Measurements from ENCODE around the gene NAA50. TPM values are rescaled to one million over a fixed set of nuclear protein-coding genes. Genes with fewer than 3 reads are reported as not detected.
A peak's percentile ranks its signal among the peaks of the same experiment; 100 is the strongest.

NAA50 gene
- total RNA-seq, 5 donors from 2014 or later (not counting 1 experiment from before 2014, with no cell fraction given) = 49.0 to 67.1 (median 61.8) TPM

DNA sequence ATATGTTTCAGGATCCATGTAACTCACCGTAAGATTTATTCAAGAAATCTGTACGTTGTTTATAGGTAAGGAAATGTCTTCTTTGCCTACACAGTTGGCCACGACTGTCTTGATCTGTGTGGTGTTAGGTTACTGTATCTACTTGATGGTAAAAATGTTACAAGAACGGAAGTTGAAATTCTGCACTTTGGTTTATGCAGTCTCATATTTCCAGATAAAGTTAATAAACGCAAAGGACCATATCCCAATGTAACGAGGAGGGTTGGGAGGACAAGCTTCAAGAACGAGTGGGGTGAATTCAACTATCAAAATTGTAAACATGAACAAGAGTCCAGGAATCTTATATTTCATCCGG lies 50.6 kb downstream of the NAA50 start:
- WGBS (ENCODE audit: insufficient coverage) = no CpG with 5 or more reads among the region's 8 CpGs
- peak overlapping the region; percentile 73 to 80 for H3K4me3 ChIP-seq (ENCODE audit: control insufficient read depth in 1 of 2, extremely low read depth in 1 of 2, low read length in 1 of 2)
- H3K36me3 Mint-ChIP-seq = peaks cover 8% of the 10 kb centered on the region
- peak overlapping the region; percentile 92 to 99 (median 94) for H3K4me3 Mint-ChIP-seq
- no peaks in the 10 kb centered on the region for H3K9me3 ChIP-seq
- peak overlapping the region; percentile 83 for H3K27ac ChIP-seq (ENCODE audit: low read length)
- H3K4me1 Mint-ChIP-seq = peaks cover 30 to 33% (median 30%) of the 10 kb centered on the region in 3 donors
- no peaks in the 10 kb centered on the region for H3K27me3 Mint-ChIP-seq
- H3K9me3 Mint-ChIP-seq = no peaks in the 10 kb centered on the region
- CTCF ChIA-PET = interaction anchor here (0.6 to 1.4 kb wide), 7 partner anchors 45 to 143 kb away, joined by 3 to 10 read pairs (median 3); partner anchors contain the start of genes ATP6V1A (in 1 of the 2), GRAMD1C (in 1 of the 2) and NAA50 (in 1 of the 2)
- peak overlapping the region; percentile 97 to 98 for H3K27ac Mint-ChIP-seq
- no peak for ATAC-seq (replicated peaks in 1 of 4)
- DNase-seq = peak in 1 of 35 experiments; percentile 30
- POLR2A ChIA-PET = interaction anchor here in 1 of 2 donors (0.9 to 1.9 kb wide), 3 partner anchors 11 to 51 kb away, joined by 3 to 15 read pairs (median 3); partner anchors contain the start of gene ATP6V1A
- H3K36me3 ChIP-seq (ENCODE audit: control insufficient read depth in 2 of 2, extremely low read depth in 1 of 2, insufficient read depth in 1 of 2, low read length in 1 of 2) = no peaks in the 10 kb centered on the region
- peaks cover 19 to 22% of the 10 kb centered on the region in 2 experiments for H3K4me1 ChIP-seq (ENCODE audit: control insufficient read depth in 1 of 2, extremely low read depth in 1 of 2, insufficient read depth in 2 of 2, low read length in 2 of 2)
- H3K27me3 ChIP-seq (replicated peaks in 1 of 2; ENCODE audit: control insufficient read depth in 2 of 2, extremely low read depth in 1 of 2, insufficient read depth in 2 of 2, low read length in 1 of 2) = no peaks in the 10 kb centered on the region

DNA sequence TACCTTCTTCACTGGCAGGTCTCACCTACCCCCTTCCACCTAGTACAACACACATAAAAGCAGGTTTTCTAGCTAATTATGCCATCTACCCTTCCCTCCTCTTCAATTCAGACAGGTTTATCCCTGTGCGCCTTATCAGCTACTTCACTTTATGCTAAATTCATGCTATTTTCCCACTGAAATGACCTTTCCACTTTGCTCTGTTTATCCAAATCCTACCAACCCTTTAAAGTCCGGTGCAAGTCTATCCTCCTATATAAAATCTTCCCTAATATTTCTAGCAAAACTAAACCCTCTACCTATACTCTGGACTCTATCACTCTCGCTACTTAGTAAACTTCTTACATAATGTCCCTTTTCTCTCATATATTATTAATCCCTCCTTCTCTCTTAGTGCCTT lies 55.6 kb downstream of the NAA50 start:
- no peak overlapping the region for H3K27ac Mint-ChIP-seq

DNA sequence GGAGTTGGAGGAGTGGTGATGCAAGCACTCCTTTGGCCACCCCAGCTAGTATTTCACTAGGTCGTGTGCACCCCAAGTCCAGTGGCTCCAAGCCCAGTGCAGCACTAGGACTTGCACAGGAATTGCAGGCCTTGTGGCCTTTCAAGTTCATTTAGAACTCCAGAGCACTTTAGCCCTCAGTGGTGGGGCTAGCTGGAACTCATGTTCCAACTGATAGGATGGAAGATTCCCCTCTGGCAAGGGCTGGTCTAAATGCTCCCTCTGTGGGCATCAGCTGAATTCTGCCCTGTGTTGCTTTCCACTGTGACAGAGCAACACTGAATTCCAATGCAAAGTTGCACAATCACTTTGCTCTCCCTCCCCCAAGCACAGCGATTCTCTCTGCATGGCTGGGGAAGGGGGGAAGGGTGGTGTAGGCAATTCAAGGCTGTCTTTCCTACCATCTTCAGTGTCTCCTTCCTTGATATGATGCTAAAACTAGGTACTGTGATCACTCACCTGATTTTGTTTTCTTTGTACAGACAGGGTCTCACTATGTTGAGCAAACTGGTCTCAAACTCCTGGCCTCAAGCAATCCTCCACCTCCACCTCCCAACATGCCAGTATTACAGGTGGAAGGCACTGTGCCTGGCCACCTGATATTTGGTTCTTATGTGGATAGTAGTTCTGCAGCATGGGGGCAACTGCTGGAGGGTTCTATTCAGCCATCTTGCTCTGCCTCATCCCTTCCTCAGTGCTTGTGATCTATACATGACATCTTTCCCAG lies 59.9 kb downstream of the NAA50 start:
- H3K27ac ChIP-seq (ENCODE audit: low read length) = no peak overlapping the region
- POLR2A ChIA-PET = no interaction called here
- H3K36me3 ChIP-seq (ENCODE audit: control insufficient read depth in 2 of 2, extremely low read depth in 1 of 2, insufficient read depth in 1 of 2, low read length in 1 of 2) = peaks cover 4% of the 10 kb centered on the region in 2 donors
- H3K9me3 ChIP-seq = no peaks in the 10 kb centered on the region
- H3K4me3 ChIP-seq (ENCODE audit: control insufficient read depth in 1 of 2, extremely low read depth in 1 of 2, low read length in 1 of 2) = no peak overlapping the region
- H3K27ac Mint-ChIP-seq = no peak overlapping the region
- H3K36me3 Mint-ChIP-seq = peaks cover 44% of the 10 kb centered on the region
- peaks cover 0 to 12% (median 12%) of the 10 kb centered on the region in 3 donors for H3K9me3 Mint-ChIP-seq
- H3K4me1 ChIP-seq (ENCODE audit: control insufficient read depth in 1 of 2, extremely low read depth in 1 of 2, insufficient read depth in 2 of 2, low read length in 2 of 2) = no peaks in the 10 kb centered on the region
- no peak for ATAC-seq (replicated peaks in 1 of 4)
- no peak for DNase-seq
- H3K27me3 ChIP-seq (replicated peaks in 1 of 2; ENCODE audit: control insufficient read depth in 2 of 2, extremely low read depth in 1 of 2, insufficient read depth in 2 of 2, low read length in 1 of 2) = no peaks in the 10 kb centered on the region
- H3K4me3 Mint-ChIP-seq = no peak overlapping the region
- WGBS (ENCODE audit: insufficient coverage) = 100% methylated on average over 1 of the region's 2 CpGs
- H3K4me1 Mint-ChIP-seq = peaks cover 14 to 20% (median 18%) of the 10 kb centered on the region in 3 donors
- H3K27me3 Mint-ChIP-seq = no peaks in the 10 kb centered on the region
- CTCF ChIA-PET = no interaction called here

More for the DNA sequence above, 55.6 kb downstream of the NAA50 start:
- peaks cover 8 to 9% of the 10 kb centered on the region in 2 experiments for H3K4me1 ChIP-seq (ENCODE audit: control insufficient read depth in 1 of 2, extremely low read depth in 1 of 2, insufficient read depth in 2 of 2, low read length in 2 of 2)
- Mint-ChIP-seq H3K36me3 (peaks cover 28% of the 10 kb centered on the region), H3K9me3 (no peaks in the 10 kb centered on the region), H3K4me1 (peaks cover 38 to 41% (median 40%) of the 10 kb centered on the region in 3 donors), H3K27me3 (no peaks in the 10 kb centered on the region), H3K4me3 (no peak overlapping the region)
- H3K4me3 ChIP-seq (ENCODE audit: control insufficient read depth in 1 of 2, extremely low read depth in 1 of 2, low read length in 1 of 2) = no peak overlapping the region
- no peaks in the 10 kb centered on the region for H3K9me3 ChIP-seq
- ChIA-PET POLR2A (interaction anchor here in 1 of 2 donors (0.9 kb wide), 1 partner anchor 51 kb away, joined by 3 read pairs; no protein-coding TSS in a partner anchor), CTCF (no interaction called here)
- H3K27me3 ChIP-seq (replicated peaks in 1 of 2; ENCODE audit: control insufficient read depth in 2 of 2, extremely low read depth in 1 of 2, insufficient read depth in 2 of 2, low read length in 1 of 2) = no peaks in the 10 kb centered on the region
- no peak for DNase-seq
- H3K27ac ChIP-seq (ENCODE audit: low read length) = no peak overlapping the region
- peaks cover 4% of the 10 kb centered on the region in 2 donors for H3K36me3 ChIP-seq (ENCODE audit: control insufficient read depth in 2 of 2, extremely low read depth in 1 of 2, insufficient read depth in 1 of 2, low read length in 1 of 2)
- 97% methylated on average over 3 of the region's 3 CpGs for WGBS (ENCODE audit: insufficient coverage)
- ATAC-seq (replicated peaks in 1 of 4) = no peak

DNA sequence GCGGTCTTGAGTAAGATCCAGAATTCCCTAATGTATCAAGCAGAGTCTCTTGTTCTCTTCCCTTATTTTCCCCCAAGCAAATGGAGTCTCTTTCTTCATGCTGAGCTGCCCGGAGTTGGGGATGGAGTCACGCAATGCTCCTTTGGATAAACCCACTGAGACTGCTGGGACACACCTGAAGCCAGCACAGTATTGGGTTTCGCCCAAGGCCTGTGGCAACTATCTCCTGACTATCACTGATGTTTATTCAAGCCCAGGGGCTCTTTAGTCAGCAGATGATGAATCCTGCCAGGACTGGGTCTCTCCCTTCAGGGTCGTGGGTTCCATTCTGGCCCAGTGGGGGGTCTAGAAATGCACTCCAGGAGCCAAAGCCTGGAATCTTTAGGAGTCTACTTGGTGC lies 60.9 kb downstream of the NAA50 start:
- no peaks in the 10 kb centered on the region for H3K27me3 ChIP-seq (replicated peaks in 1 of 2; ENCODE audit: control insufficient read depth in 2 of 2, extremely low read depth in 1 of 2, insufficient read depth in 2 of 2, low read length in 1 of 2)
- peaks cover 14 to 20% (median 18%) of the 10 kb centered on the region in 3 donors for H3K4me1 Mint-ChIP-seq
- no peaks in the 10 kb centered on the region for H3K9me3 ChIP-seq
- CTCF ChIA-PET = no interaction called here
- 95% methylated on average over 3 of the region's 5 CpGs for WGBS (ENCODE audit: insufficient coverage)
- no peak overlapping the region for H3K4me3 ChIP-seq (ENCODE audit: control insufficient read depth in 1 of 2, extremely low read depth in 1 of 2, low read length in 1 of 2)
- DNase-seq = no peak
- H3K9me3 Mint-ChIP-seq = peaks cover 0 to 12% (median 12%) of the 10 kb centered on the region in 3 donors
- no peak for ATAC-seq (replicated peaks in 1 of 4)
- no peaks in the 10 kb centered on the region for H3K27me3 Mint-ChIP-seq
- POLR2A ChIA-PET = no interaction called here
- H3K4me3 Mint-ChIP-seq = no peak overlapping the region
- H3K4me1 ChIP-seq (ENCODE audit: control insufficient read depth in 1 of 2, extremely low read depth in 1 of 2, insufficient read depth in 2 of 2, low read length in 2 of 2) = no peaks in the 10 kb centered on the region
- H3K27ac Mint-ChIP-seq = no peak overlapping the region
- H3K36me3 Mint-ChIP-seq = peaks cover 44% of the 10 kb centered on the region
- no peak overlapping the region for H3K27ac ChIP-seq (ENCODE audit: low read length)
- peaks cover 4% of the 10 kb centered on the region in 2 donors for H3K36me3 ChIP-seq (ENCODE audit: control insufficient read depth in 2 of 2, extremely low read depth in 1 of 2, insufficient read depth in 1 of 2, low read length in 1 of 2)

DNA sequence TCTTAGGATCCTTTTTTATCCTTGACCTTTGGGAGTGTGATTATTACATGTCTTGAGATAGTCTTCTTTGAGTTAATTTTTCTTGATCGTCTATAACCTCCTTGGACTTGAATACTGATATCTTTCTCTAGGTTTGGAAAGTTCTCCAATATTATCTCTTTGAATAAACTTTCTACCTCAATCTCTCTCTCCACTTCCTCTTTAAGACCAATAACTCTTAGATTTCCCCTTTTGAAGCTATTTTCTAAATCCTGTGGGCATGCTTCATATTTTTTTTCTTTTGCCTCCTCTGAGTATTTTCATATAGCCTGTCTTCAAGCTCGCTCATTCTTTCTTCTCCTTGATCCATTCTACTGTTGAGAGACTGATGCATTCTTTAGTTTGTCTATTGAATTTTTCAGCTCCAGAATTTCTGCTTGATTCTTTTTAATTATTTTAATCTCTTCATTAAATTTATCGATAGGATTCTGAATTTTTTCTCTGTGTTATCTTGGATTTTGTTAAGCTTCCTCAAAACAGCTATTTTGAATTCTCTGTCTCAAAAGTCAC lies 61.7 kb downstream of the NAA50 start:
- Histone ChIP-seq H3K27me3 (replicated peaks in 1 of 2; ENCODE audit: control insufficient read depth in 2 of 2, extremely low read depth in 1 of 2, insufficient read depth in 2 of 2, low read length in 1 of 2) (no peaks in the 10 kb centered on the region), H3K36me3 (ENCODE audit: control insufficient read depth in 2 of 2, extremely low read depth in 1 of 2, insufficient read depth in 1 of 2, low read length in 1 of 2) (peaks cover 4% of the 10 kb centered on the region in 2 donors), H3K4me3 (ENCODE audit: control insufficient read depth in 1 of 2, extremely low read depth in 1 of 2, low read length in 1 of 2) (no peak overlapping the region), H3K27ac (ENCODE audit: low read length) (no peak overlapping the region), H3K4me1 (ENCODE audit: control insufficient read depth in 1 of 2, extremely low read depth in 1 of 2, insufficient read depth in 2 of 2, low read length in 2 of 2) (no peaks in the 10 kb centered on the region), H3K9me3 (no peaks in the 10 kb centered on the region)
- ATAC-seq (replicated peaks in 1 of 4) = no peak
- Mint-ChIP-seq H3K27me3 (no peaks in the 10 kb centered on the region), H3K36me3 (peaks cover 47% of the 10 kb centered on the region), H3K9me3 (peaks cover 0 to 12% (median 12%) of the 10 kb centered on the region in 3 donors), H3K27ac (no peak overlapping the region), H3K4me3 (no peak overlapping the region), H3K4me1 (peaks cover 16 to 22% (median 18%) of the 10 kb centered on the region in 3 donors)
- WGBS (ENCODE audit: insufficient coverage) = no CpG with 5 or more reads among the region's 3 CpGs
- POLR2A ChIA-PET = no interaction called here
- no peak for DNase-seq
- CTCF ChIA-PET = no interaction called here

DNA sequence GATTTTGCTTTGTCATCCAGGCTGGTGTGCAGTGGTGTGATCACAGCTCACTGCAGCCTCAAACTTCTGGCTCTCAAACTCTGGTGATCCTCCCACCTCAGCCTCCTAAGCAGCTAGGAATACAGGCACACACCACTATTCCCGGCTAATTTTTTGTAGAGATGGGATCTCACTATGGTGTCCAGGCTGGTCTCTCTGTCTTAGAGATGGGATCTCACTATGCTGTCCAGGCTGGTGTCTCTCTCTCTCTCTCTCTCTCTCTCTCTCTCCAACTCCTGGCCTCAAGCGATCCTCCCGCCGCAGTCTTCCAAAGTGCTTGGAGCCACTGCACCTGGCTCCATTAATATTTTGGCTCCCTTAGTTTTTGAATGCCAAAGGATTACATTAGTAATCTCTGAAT lies 67.3 kb downstream of the NAA50 start:
- H3K27ac Mint-ChIP-seq = peak overlapping the region in 1 of 2 donors; percentile 64
- no peak overlapping the region for H3K27ac ChIP-seq (ENCODE audit: low read length)
- no peaks in the 10 kb centered on the region for H3K4me1 ChIP-seq (ENCODE audit: control insufficient read depth in 1 of 2, extremely low read depth in 1 of 2, insufficient read depth in 2 of 2, low read length in 2 of 2)
- H3K4me3 Mint-ChIP-seq = no peak overlapping the region
- peaks cover 0 to under 1% (median 0%) of the 10 kb centered on the region in 3 donors for H3K9me3 Mint-ChIP-seq
- no peaks in the 10 kb centered on the region for H3K27me3 ChIP-seq (replicated peaks in 1 of 2; ENCODE audit: control insufficient read depth in 2 of 2, extremely low read depth in 1 of 2, insufficient read depth in 2 of 2, low read length in 1 of 2)
- no CpG with 5 or more reads among the region's 4 CpGs for WGBS (ENCODE audit: insufficient coverage)
- peaks cover 0 to 22% of the 10 kb centered on the region in 2 donors for H3K36me3 ChIP-seq (ENCODE audit: control insufficient read depth in 2 of 2, extremely low read depth in 1 of 2, insufficient read depth in 1 of 2, low read length in 1 of 2)
- CTCF ChIA-PET = no interaction called here
- peaks cover 6 to 11% (median 6%) of the 10 kb centered on the region in 3 donors for H3K4me1 Mint-ChIP-seq
- H3K36me3 Mint-ChIP-seq = peaks cover 33% of the 10 kb centered on the region
- H3K4me3 ChIP-seq (ENCODE audit: control insufficient read depth in 1 of 2, extremely low read depth in 1 of 2, low read length in 1 of 2) = no peak overlapping the region
- no peaks in the 10 kb centered on the region for H3K9me3 ChIP-seq
- ATAC-seq (replicated peaks in 1 of 4) = no peak
- DNase-seq = no peak
- no peaks in the 10 kb centered on the region for H3K27me3 Mint-ChIP-seq
- POLR2A ChIA-PET = no interaction called here
